HepG2 (cell line): ENCODE results near the gene DRAP1. TPM values are rescaled to one million over a fixed set of nuclear protein-coding genes. Genes with fewer than 3 reads are reported as not detected.

Source experiments
- DPF2 ChIP-seq: sonication (generic); formaldehyde crosslinking; IDR thresholded peaks from 2 replicates; pipeline ENCODE4 v1.4.0; 2020; ENCODE audit warnings: mild to moderate bottlenecking, low read depth, missing genetic modification reagents, borderline replicate concordance
- FLYWCH1 ChIP-seq: sonication (generic); formaldehyde crosslinking; IDR thresholded peaks from 2 replicates; pipeline ENCODE4 v1.8.1; 2023; ENCODE audit warnings: mild to moderate bottlenecking, missing genetic modification reagents
- IRX3 ChIP-seq: sonication (generic); formaldehyde crosslinking; IDR thresholded peaks from 2 replicates; pipeline ENCODE4 v1.8.1; 2023; ENCODE audit warnings: mild to moderate bottlenecking, low read depth, missing genetic modification reagents, borderline replicate concordance
- MEIS2 ChIP-seq: sonication (generic); formaldehyde crosslinking; IDR thresholded peaks from 2 replicates; pipeline ENCODE4 v1.9.0; 2021; ENCODE audit warnings: mild to moderate bottlenecking, missing genetic modification reagents
- NCOA1 ChIP-seq: sonication (generic); formaldehyde crosslinking; IDR thresholded peaks from 2 replicates; pipeline ENCODE4 v1.9.0; 2021; ENCODE audit warnings: missing genetic modification reagents
- SIX1 ChIP-seq: sonication (generic); formaldehyde crosslinking; IDR thresholded peaks from 2 replicates; pipeline ENCODE4 v1.4.0; 2020; ENCODE audit warnings: missing genetic modification reagents, borderline replicate concordance
- ZMAT5 ChIP-seq: sonication (generic); formaldehyde crosslinking; IDR thresholded peaks from 2 replicates; pipeline ENCODE4 v1.5.0; 2020; ENCODE audit warnings: mild to moderate bottlenecking, low read depth, missing genetic modification reagents, borderline replicate concordance
- ZNF280B ChIP-seq: sonication (generic); formaldehyde crosslinking; IDR thresholded peaks from 2 replicates; pipeline ENCODE4 v1.5.0; 2020; ENCODE audit warnings: missing genetic modification reagents, mild to moderate bottlenecking, borderline replicate concordance
- polyA plus RNA-seq, 8 experiments: library from polyadenylated mRNA; depleted of rRNA in 3 of 8; stranded (reverse) in 7 of 8; unstranded in 1 of 8; fragments of >200 nt; fragmentation: Illumina TruSeq in 4 of 8; extraction: Trizol in 4 of 8; gene quantifications; 2 replicates each; pipeline versions ENCODE4 v1.2.1 to v1.2.3, GENCODE V29; 2011 to 2016; ENCODE audit warnings: low read depth in 4 of 8, missing spikeins in 1 of 8, mixed read lengths in 1 of 8; ENCODE audit not compliant: insufficient read depth in 1 of 8
- total RNA-seq, 5 experiments: library from RNA; depleted of rRNA; stranded (reverse); fragments of >200 nt; fragmentation: Illumina TruSeq; extraction: Trizol; gene quantifications; 2 replicates each; pipeline ENCODE4 v1.2.3, GENCODE V29; 2016; ENCODE audit warnings: low read depth in 1 of 5
- TF ChIP-seq, protein P1 (sequence below): sonication (generic); formaldehyde crosslinking; IDR thresholded peaks from 2 replicates; pipeline ENCODE4 v1.8.1; 2023; ENCODE audit warnings: mild to moderate bottlenecking, moderate library complexity, missing genetic modification reagents

DRAP1 gene
- total and polyA plus RNA-seq, 2 of the 13 experiments (the other 11 are each of a cell fraction or from before 2014, with no cell fraction given), result 46.8 to 52.3 TPM

GRCh38 chr11:65887723-65888162, 31.5 kb upstream of the DRAP1 start (continued):
- TF ChIP-seq, protein P1, sequence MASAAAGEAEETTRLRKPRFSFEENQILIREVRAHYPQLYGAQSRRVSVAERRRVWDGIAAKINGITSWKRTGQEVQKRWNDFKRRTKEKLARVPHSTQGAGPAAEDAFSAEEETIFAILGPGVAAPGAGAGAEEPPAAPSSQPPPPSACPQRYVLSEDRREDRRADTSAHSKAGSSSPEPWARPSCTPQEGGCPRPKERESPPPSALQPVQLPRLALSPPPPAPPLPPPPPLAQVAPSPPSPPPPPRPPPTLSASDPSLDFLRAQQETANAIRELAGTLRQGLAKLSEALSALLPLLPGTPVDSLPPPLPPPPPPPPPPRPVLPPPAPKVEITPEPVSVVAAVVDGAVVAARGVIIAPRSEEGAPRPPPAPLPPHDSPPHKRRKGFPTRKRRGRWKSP (CRISPR knock-in tag), result no peak
- TF ChIP-seq ZMAT5 (CRISPR knock-in tag) (no peak), ZNF280B (CRISPR knock-in tag) (no peak), MEIS2 (CRISPR knock-in tag) (no peak), SIX1 (no peak), IRX3 (no peak), DPF2 (CRISPR knock-in tag) (no peak), NCOA1 (CRISPR knock-in tag) (no peak), FLYWCH1 (no peak)
